Lung (tissue), 16 donors: ENCODE measurements around the gene TBR1. TPM values are rescaled to one million over a fixed set of nuclear protein-coding genes. Genes with fewer than 3 reads are reported as not detected.

Source experiments
- ATAC-seq: fragments of 200-7000 bp; cut with Tn5 transposase; one replicate; pipeline ENCODE4 v1.9.1; 2020; ENCODE audit warnings: moderate number of reproducible peaks; ENCODE audit not compliant: insufficient read depth, low FRiP score
- DNase-seq, 3 donors: peaks; one replicate each; pipeline ENCODE4 v3.0.0-alpha.2; 2013 to 2017
- H3K27ac ChIP-seq, 2 donors: one replicate each; pipeline ENCODE4 v1.5.1; 2013; ENCODE audit warnings: mild to moderate bottlenecking in 2 of 2, moderate library complexity in 2 of 2, control low read depth in 1 of 2, inconsistent platforms in 1 of 2, low read depth in 1 of 2, low read length in 1 of 2
- H3K27me3 ChIP-seq, 3 donors: one replicate each; pipeline ENCODE4 v1.5.1; 2013; ENCODE audit warnings: low read length in 2 of 3; ENCODE audit not compliant: control insufficient read depth in 3 of 3, insufficient read depth in 3 of 3
- H3K36me3 ChIP-seq, 4 donors: one replicate each; pipeline ENCODE4 v1.5.1; 2013; ENCODE audit warnings: low read length in 4 of 4, mild to moderate bottlenecking in 1 of 4, moderate library complexity in 1 of 4; ENCODE audit not compliant: control insufficient read depth in 4 of 4, insufficient read depth in 4 of 4
- H3K4me1 ChIP-seq, 5 donors: one replicate each; pipeline ENCODE4 v1.5.1; 2013; ENCODE audit warnings: low read length in 5 of 5, mild to moderate bottlenecking in 2 of 5, moderate library complexity in 1 of 5; ENCODE audit not compliant: control insufficient read depth in 5 of 5, insufficient read depth in 5 of 5
- H3K4me3 ChIP-seq: one replicate; pipeline ENCODE4 v1.5.1; 2013; ENCODE audit warnings: mild to moderate bottlenecking, control low read depth, moderate library complexity
- H3K9ac ChIP-seq, 2 donors: one replicate each; pipeline ENCODE4 v1.5.1; 2013; ENCODE audit warnings: low read length in 2 of 2, control low read depth in 1 of 2; ENCODE audit not compliant: insufficient read depth in 1 of 2
- H3K9me3 ChIP-seq, 4 donors: one replicate each; pipeline ENCODE4 v1.5.1; 2013; ENCODE audit warnings: low read length in 3 of 4, mild to moderate bottlenecking in 1 of 4, moderate library complexity in 1 of 4; ENCODE audit not compliant: control insufficient read depth in 4 of 4, insufficient read depth in 3 of 4
- WGBS, 2 donors: extraction: QIAGEN DNeasy Blood & Tissue Kit; methylation state at CpG; one replicate each; pipeline ENCODE4 v1.1.7; 2013; 5-methylcytosine and 5-hydroxymethylcytosine counted together
- long read RNA-seq, 5 donors: transcript quantifications; one replicate each; lab custom pipeline, GENCODE V29; 2026
- polyA plus RNA-seq, 2 donors: library from polyadenylated mRNA; stranded (reverse); fragments of 200-250 nt; gene quantifications; one replicate each; pipeline ENCODE4 v1.2.1, GENCODE V29; 2013
- total RNA-seq, 2 donors: library from RNA; depleted of rRNA in 1 of 2; stranded (reverse); fragments of >200 nt in 1 of 2; gene quantifications; one replicate each; pipeline ENCODE4 v1.2.1, GENCODE V29; 2014 to 2021
- TF ChIP-seq, protein P1 (sequence below): IDR thresholded peaks from 2 replicates; pipeline ENCODE4 v1.5.1; 2012; ENCODE audit warnings: mild to moderate bottlenecking; ENCODE audit errors: control extremely low read depth, extremely low read depth
- donor health status: control.
- donor health status: control.
- donor health status: Bipolar disorder and iron deficiency.
- donor health status: healthy.
- donor health status: DM: yes; HTN: yes; CAD: no.

The TBR1 gene
- total RNA-seq (not detected), polyA plus RNA-seq (under 1 TPM; 0.01 to 0.02 TPM)
- long read RNA-seq, donor 1 = 0 reads
- long read RNA-seq, donor 2 = 0 reads
- long read RNA-seq, donor 3 = 0 reads
- long read RNA-seq, donor 4 = 0 reads
- long read RNA-seq, donor 5 = 0 reads

GRCh38 chr2:161415987-161416707 is at the start of gene TBR1:
TBR1 (plus strand) TSS chr2:161416297; CDS start chr2:161416411, 114 bp downstream.
- Histone ChIP-seq H3K9me3 (peaks cover 0 to 12% (median 0%) of the 10 kb centered on the region in 4 donors), H3K9ac (no peak within 1 kb of the TSS), H3K27ac (no peak within 1 kb of the TSS), H3K27me3 (peaks cover under 1 to 84% (median 82%) of the 10 kb centered on the region in 3 donors), H3K4me1 (peaks cover 0 to 46% (median 12%) of the 10 kb centered on the region in 5 donors), H3K36me3 (no peaks in the 10 kb centered on the region), H3K4me3 (no peak within 1 kb of the TSS)
- TF ChIP-seq, protein P1, sequence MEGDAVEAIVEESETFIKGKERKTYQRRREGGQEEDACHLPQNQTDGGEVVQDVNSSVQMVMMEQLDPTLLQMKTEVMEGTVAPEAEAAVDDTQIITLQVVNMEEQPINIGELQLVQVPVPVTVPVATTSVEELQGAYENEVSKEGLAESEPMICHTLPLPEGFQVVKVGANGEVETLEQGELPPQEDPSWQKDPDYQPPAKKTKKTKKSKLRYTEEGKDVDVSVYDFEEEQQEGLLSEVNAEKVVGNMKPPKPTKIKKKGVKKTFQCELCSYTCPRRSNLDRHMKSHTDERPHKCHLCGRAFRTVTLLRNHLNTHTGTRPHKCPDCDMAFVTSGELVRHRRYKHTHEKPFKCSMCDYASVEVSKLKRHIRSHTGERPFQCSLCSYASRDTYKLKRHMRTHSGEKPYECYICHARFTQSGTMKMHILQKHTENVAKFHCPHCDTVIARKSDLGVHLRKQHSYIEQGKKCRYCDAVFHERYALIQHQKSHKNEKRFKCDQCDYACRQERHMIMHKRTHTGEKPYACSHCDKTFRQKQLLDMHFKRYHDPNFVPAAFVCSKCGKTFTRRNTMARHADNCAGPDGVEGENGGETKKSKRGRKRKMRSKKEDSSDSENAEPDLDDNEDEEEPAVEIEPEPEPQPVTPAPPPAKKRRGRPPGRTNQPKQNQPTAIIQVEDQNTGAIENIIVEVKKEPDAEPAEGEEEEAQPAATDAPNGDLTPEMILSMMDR = no peak
- DNase-seq (peak; percentile 12 to 54 (median 23)), ATAC-seq (no peak)
- 6 to 7% methylated on average over 16 of the region's 16 CpGs for WGBS, 2 donors

DNA sequence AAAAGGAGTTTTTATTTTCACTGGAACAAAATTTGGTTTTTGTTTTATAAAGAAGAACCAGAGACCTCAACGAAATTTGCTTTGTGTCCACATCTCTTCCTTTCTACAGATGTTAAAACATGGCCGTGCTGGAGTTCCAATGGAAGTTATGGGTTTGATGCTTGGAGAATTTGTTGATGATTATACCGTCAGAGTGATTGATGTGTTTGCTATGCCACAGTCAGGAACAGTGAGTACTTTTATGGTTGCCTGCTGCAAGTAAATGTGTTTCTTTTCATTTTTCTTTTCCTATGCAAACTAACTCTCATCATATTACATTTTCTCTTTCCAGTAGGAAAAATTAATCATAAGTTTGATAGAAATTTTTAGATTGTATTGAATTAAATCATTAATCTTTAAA is 48.4 kb upstream of the TBR1 start:
- 85 to 91% methylated on average over 3 of the region's 3 CpGs for WGBS, 2 donors
- ATAC-seq = no peak
- H3K9ac ChIP-seq = no peak overlapping the region

DNA sequence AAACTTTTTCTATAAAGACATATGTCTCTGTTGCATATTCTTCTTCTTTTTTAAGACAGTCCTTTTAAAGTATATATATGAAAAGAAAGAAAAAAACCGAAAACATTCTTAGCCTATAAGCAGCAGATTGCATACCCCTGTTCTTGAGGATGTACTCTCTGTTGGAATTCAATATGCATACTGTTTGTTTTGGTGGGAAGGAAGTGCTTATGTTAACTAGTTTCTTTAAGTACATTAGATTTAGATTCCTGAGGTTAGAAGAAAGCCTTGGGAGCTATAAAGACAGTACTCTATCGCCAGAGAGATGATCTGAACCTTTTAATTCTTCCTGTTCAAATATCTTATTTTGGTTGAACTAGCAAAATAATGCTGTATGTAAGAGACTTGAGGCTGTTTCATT is 46.8 kb upstream of the TBR1 start:
- WGBS, 2 donors = 81 to 91% methylated on average over 2 of the region's 2 CpGs
- TF ChIP-seq, protein P1 = no peak
- H3K4me3 ChIP-seq = no peak overlapping the region
- no peak for ATAC-seq
- H3K9me3 ChIP-seq = no peaks in the 10 kb centered on the region
- H3K36me3 ChIP-seq = peaks cover 0 to 6% (median 3%) of the 10 kb centered on the region in 4 donors
- no peak for DNase-seq
- H3K9ac ChIP-seq = no peak overlapping the region
- no peaks in the 10 kb centered on the region for H3K27me3 ChIP-seq
- no peak overlapping the region for H3K27ac ChIP-seq
- H3K4me1 ChIP-seq = peaks cover 0 to 2% (median 0%) of the 10 kb centered on the region in 5 donors

More for the DNA sequence above, 48.4 kb upstream of the TBR1 start:
- Histone ChIP-seq H3K36me3 (peaks cover 0 to 6% (median 4%) of the 10 kb centered on the region in 4 donors), H3K27me3 (no peaks in the 10 kb centered on the region), H3K27ac (no peak overlapping the region), H3K4me3 (no peak overlapping the region), H3K4me1 (peaks cover 0 to 2% (median 0%) of the 10 kb centered on the region in 5 donors), H3K9me3 (peaks cover 0 to 5% (median 4%) of the 10 kb centered on the region in 4 donors)
- TF ChIP-seq, protein P1 = no peak
- no peak for DNase-seq
